IMR-90 (cell line): Measurements from ENCODE around the gene GPR157. TPM values are rescaled to one million over a fixed set of nuclear protein-coding genes. Genes with fewer than 3 reads are reported as not detected.
A peak's percentile ranks its signal among the peaks of the same experiment; 100 is the strongest.

Experiments used
- ATAC-seq: fragments of 200-7000 bp; cut with Tn5 transposase; 2 replicates; pipeline ENCODE4 v1.9.1; 2020; ENCODE audit warnings: low read depth, mild to moderate bottlenecking, moderate library complexity
- BruUV-seq: library from RNA; stranded (reverse); fragments of 400-500 nt; replicated peaks from 2 replicates; lab custom pipeline; 2021; lab: Mats Ljungman, UMichigan
- CTCF ChIA-PET: fragments of 300-600 bp; formaldehyde crosslinking; extraction: SDS; loops from one replicate; lab custom pipeline; 2021; ENCODE audit warnings: antibody characterized with exemption; lab: Yijun Ruan, JAX
- POLR2A ChIA-PET: fragments of 300-600 bp; sonication (Branson Sonifier 250); formaldehyde crosslinking; loops from one replicate; lab custom pipeline; 2022; ENCODE audit warnings: antibody characterized with exemption; ENCODE audit not compliant: unreplicated experiment; lab: Charles Lee
- DNase-seq: peaks from one replicate; pipeline ENCODE4 v3.0.0; 2013
- H2AFZ ChIP-seq: replicated peaks from 2 replicates; pipeline ENCODE3; 2013; ENCODE audit warnings: low read length, mild to moderate bottlenecking; ENCODE audit not compliant: poor library complexity
- H2AK5ac ChIP-seq: 2 replicates; pipeline ENCODE4 v1.6.1; 2013; ENCODE audit warnings: low read depth, low read length, inconsistent platforms
- H2AK9ac ChIP-seq: replicated peaks from 2 replicates; pipeline ENCODE3; 2013; ENCODE audit warnings: mild to moderate bottlenecking, low read depth, low read length, moderate library complexity; ENCODE audit not compliant: poor library complexity
- H2BK120ac ChIP-seq: 2 replicates; pipeline ENCODE4 v1.6.1; 2013; ENCODE audit warnings: low read depth, low read length, inconsistent platforms
- H2BK15ac ChIP-seq: 3 replicates; pipeline ENCODE4 v1.6.1; 2013; ENCODE audit warnings: low read depth, low read length, inconsistent platforms
- H2BK20ac ChIP-seq: 2 replicates; pipeline ENCODE4 v1.6.1; 2013; ENCODE audit warnings: low read depth, mild to moderate bottlenecking, inconsistent platforms, low read length, moderate library complexity
- H2BK5ac ChIP-seq: 2 replicates; pipeline ENCODE4 v1.6.1; 2013; ENCODE audit warnings: mild to moderate bottlenecking, low read depth, low read length, inconsistent platforms; ENCODE audit not compliant: poor library complexity, severe bottlenecking
- H3K14ac ChIP-seq: replicated peaks from 2 replicates; pipeline ENCODE4 v1.6.1; 2013; ENCODE audit warnings: low read depth, low read length, inconsistent platforms
- H3K18ac ChIP-seq: 2 replicates; pipeline ENCODE4 v1.6.1; 2013; ENCODE audit warnings: low read depth, low read length, control low read depth
- H3K23ac ChIP-seq: 2 replicates; pipeline ENCODE4 v1.6.1; 2013; ENCODE audit warnings: low read depth, low read length, inconsistent platforms
- H3K27ac ChIP-seq: 2 replicates; pipeline ENCODE4 v1.5.1; 2013; ENCODE audit warnings: mild to moderate bottlenecking, control low read depth, low read length; ENCODE audit not compliant: insufficient read depth
- H3K27me3 ChIP-seq: 2 replicates; pipeline ENCODE4 v1.6.1; 2013; ENCODE audit warnings: low read length; ENCODE audit not compliant: control insufficient read depth, insufficient read depth
- H3K36me3 ChIP-seq: 2 replicates; pipeline ENCODE4 v1.6.1; 2013; ENCODE audit warnings: low read length, mixed read lengths; ENCODE audit not compliant: control insufficient read depth, insufficient read depth
- H3K4ac ChIP-seq: 2 replicates; pipeline ENCODE4 v1.6.1; 2013; ENCODE audit warnings: low read depth, low read length, inconsistent platforms
- H3K4me1 ChIP-seq: 2 replicates; pipeline ENCODE4 v1.6.1; 2013; ENCODE audit warnings: low read length, mixed read lengths; ENCODE audit not compliant: control insufficient read depth, insufficient read depth
- H3K4me2 ChIP-seq: 2 replicates; pipeline ENCODE4 v1.6.1; 2013; ENCODE audit warnings: low read depth, mild to moderate bottlenecking, control low read depth, low read length, moderate library complexity
- H3K4me3 ChIP-seq: 2 replicates; pipeline ENCODE4 v1.5.1; 2013; ENCODE audit warnings: low read depth, mild to moderate bottlenecking, control low read depth, low read length, moderate library complexity; ENCODE audit not compliant: insufficient read depth
- H3K56ac ChIP-seq: 2 replicates; pipeline ENCODE4 v1.6.1; 2013; ENCODE audit warnings: low read length, inconsistent platforms; ENCODE audit not compliant: insufficient read depth; ENCODE audit errors: extremely low read depth
- H3K79me1 ChIP-seq, 2 experiments: 2 replicates each; pipeline ENCODE4 v1.6.1; 2013; ENCODE audit warnings: low read length in 2 of 2, inconsistent platforms in 1 of 2, low read depth in 1 of 2
- H3K9ac ChIP-seq: 2 replicates; pipeline ENCODE4 v1.6.1; 2013; ENCODE audit warnings: low read depth, low read length, control low read depth
- H3K9me1 ChIP-seq: 2 replicates; pipeline ENCODE4 v1.6.1; 2013; ENCODE audit warnings: low read length, inconsistent platforms; ENCODE audit not compliant: insufficient read depth
- H3K9me3 ChIP-seq: 2 replicates; pipeline ENCODE4 v1.6.1; 2013; ENCODE audit warnings: low read length; ENCODE audit not compliant: control insufficient read depth, insufficient read depth
- H4K20me1 ChIP-seq: 2 replicates; pipeline ENCODE4 v1.6.1; 2013; ENCODE audit warnings: low read length, inconsistent platforms; ENCODE audit not compliant: insufficient read depth
- H4K5ac ChIP-seq: 2 replicates; pipeline ENCODE4 v1.6.1; 2013; ENCODE audit warnings: mild to moderate bottlenecking, low read depth, low read length, control low read depth
- H4K8ac ChIP-seq, 2 experiments: 2 replicates each; pipeline ENCODE4 v1.6.1; 2013; ENCODE audit warnings: low read depth in 2 of 2, low read length in 2 of 2, control low read depth in 1 of 2, inconsistent platforms in 1 of 2
- H4K91ac ChIP-seq: 2 replicates; pipeline ENCODE4 v1.6.1; 2013; ENCODE audit warnings: low read depth, low read length, inconsistent platforms; ENCODE audit not compliant: insufficient read depth
- BHLHE40 ChIP-seq: fragments of 150-350 bp; IDR thresholded peaks from 2 replicates; pipeline ENCODE4 v1.6.1; 2016; ENCODE audit warnings: mild to moderate bottlenecking, low read depth, low read length
- ELK1 ChIP-seq: fragments of 150-350 bp; IDR thresholded peaks from 2 replicates; pipeline ENCODE4 v1.6.1; 2016; ENCODE audit warnings: low read depth, mild to moderate bottlenecking, low read length, moderate library complexity, borderline replicate concordance
- FOS ChIP-seq: fragments of 150-350 bp; IDR thresholded peaks from 2 replicates; pipeline ENCODE4 v1.6.1; 2016; ENCODE audit warnings: low read depth, low read length
- MAFK ChIP-seq: IDR thresholded peaks from 2 replicates; pipeline ENCODE4 v1.6.1; 2012; ENCODE audit warnings: low read depth, low read length, improper control_type of control experiment
- POLR2A ChIP-seq: IDR thresholded peaks from 2 replicates; pipeline ENCODE4 v1.6.1; 2012; ENCODE audit warnings: mild to moderate bottlenecking, low read depth, low read length
- SMC3 ChIP-seq: fragments of 150-350 bp; IDR thresholded peaks from 2 replicates; pipeline ENCODE4 v1.6.1; 2016; ENCODE audit warnings: low read depth, mild to moderate bottlenecking, antibody characterized with exemption, low read length, moderate library complexity
- WGBS, 2 experiments: methylation state at CpG; one replicate each; pipeline versions ENCODE4 v1.1.5 to v1.1.7; 2013; ENCODE audit warnings: missing lambda C conversion rate in 2 of 2; ENCODE audit not compliant: insufficient read length in 1 of 2; ENCODE audit errors: extremely low coverage in 2 of 2; 5-methylcytosine and 5-hydroxymethylcytosine counted together
- dilution Hi-C: fragments of 300-500 bp; cut with HindIII; formaldehyde crosslinking; loops from one replicate; pipeline ENCODE4 v1.14.3; 2018; ENCODE audit warnings: low sequenced_read_pairs; ENCODE audit not compliant: unreplicated experiment
- in situ Hi-C: fragments of 300-500 bp; cut with MboI; formaldehyde crosslinking; loops from 3 replicates; pipeline ENCODE4 v1.14.3; 2019; ENCODE audit warnings: low sequenced_read_pairs, inconsistent platforms, mixed read lengths
- intact Hi-C: fragments of 100-400 bp; cut with micrococcal nuclease; formaldehyde crosslinking; loops from 2 replicates; pipeline ENCODE4 v1.10.0; 2022
- polyA plus RNA-seq, 3 experiments: library from polyadenylated mRNA; depleted of rRNA; stranded (reverse); fragments of >200 nt; gene quantifications; 2 replicates each; pipeline ENCODE4 v1.2.3, GENCODE V29; 2012; ENCODE audit warnings: low replicate concordance in 1 of 3
- total RNA-seq: library from RNA; depleted of rRNA; stranded (reverse); fragments of >200 nt; gene quantifications from 2 replicates; pipeline ENCODE4 v1.2.3, GENCODE V29; 2012
- TF ChIP-seq, protein P1 (sequence below): fragments of 150-350 bp; IDR thresholded peaks from 2 replicates; pipeline ENCODE4 v1.6.1; 2017; ENCODE audit warnings: mild to moderate bottlenecking, antibody characterized with exemption, low read length, low read depth

GPR157 gene
- total and polyA plus RNA-seq, 2 of the 4 experiments (the other 2 are of a cell fraction): 1.8 to 2.7 TPM

DNA sequence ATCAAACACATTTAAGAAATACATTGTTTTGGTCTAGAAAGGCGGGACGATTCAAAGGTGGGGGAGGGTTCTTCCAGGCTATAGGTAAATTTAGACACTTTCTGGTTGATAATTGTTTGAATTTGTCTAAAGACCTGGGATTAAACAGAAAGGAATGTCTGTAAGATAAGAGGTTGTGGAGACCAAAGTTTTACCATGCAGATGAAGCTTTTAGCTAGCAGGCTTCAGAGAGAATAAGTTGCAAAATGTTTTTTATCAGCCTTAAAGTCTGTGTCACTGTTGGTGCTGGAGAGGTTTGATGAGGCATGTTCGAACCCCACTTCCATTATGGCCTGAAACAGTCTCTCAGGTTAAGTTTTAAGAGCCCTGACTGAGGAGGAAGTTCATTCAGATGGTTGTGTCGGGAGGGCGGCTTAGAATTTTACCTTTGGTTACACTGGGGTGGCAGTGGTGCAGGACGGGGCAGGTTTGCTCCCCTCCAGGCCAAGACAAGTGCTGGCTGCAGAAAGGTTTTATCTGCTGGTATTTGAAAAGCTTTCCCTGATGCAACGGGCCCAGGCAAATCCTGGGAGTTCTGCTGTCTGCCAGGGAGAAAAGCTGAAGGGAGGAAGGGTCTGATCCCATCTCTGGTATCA, 43.5 kb downstream of the GPR157 start:
- dilution Hi-C loops: no loop called here
- H3K4me2 ChIP-seq: no peak overlapping the region
- H3K27ac ChIP-seq: no peak overlapping the region
- H2AK9ac ChIP-seq: no peak overlapping the region
- peaks cover 17% of the 10 kb centered on the region for H3K27me3 ChIP-seq
- no peaks in the 10 kb centered on the region for H3K36me3 ChIP-seq
- H3K23ac ChIP-seq: no peak overlapping the region
- no peak overlapping the region for H3K4ac ChIP-seq
- no peak overlapping the region for H3K9ac ChIP-seq
- no peak overlapping the region; the same call in 1 of the 2 replicates for H3K56ac ChIP-seq
- intact Hi-C loops: no loop called here
- POLR2A ChIA-PET: no interaction called here
- no peak overlapping the region for H4K91ac ChIP-seq
- DNase-seq (no peak), ATAC-seq (peak; percentile 56)
- BruUV-seq: no TSS peak
- CTCF ChIA-PET: no interaction called here
- H4K5ac ChIP-seq: no peak overlapping the region
- TF ChIP-seq, protein P1, sequence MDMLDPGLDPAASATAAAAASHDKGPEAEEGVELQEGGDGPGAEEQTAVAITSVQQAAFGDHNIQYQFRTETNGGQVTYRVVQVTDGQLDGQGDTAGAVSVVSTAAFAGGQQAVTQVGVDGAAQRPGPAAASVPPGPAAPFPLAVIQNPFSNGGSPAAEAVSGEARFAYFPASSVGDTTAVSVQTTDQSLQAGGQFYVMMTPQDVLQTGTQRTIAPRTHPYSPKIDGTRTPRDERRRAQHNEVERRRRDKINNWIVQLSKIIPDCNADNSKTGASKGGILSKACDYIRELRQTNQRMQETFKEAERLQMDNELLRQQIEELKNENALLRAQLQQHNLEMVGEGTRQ: no peak
- TF ChIP-seq MAFK: no peak
- no peak for TF ChIP-seq FOS
- TF ChIP-seq BHLHE40: no peak
- TF ChIP-seq POLR2A: no peak
- TF ChIP-seq SMC3: no peak
- no peak for TF ChIP-seq ELK1
- in situ Hi-C loops: no loop called here
- no peak overlapping the region for H2BK120ac ChIP-seq
- no peak overlapping the region for H2AFZ ChIP-seq
- no peaks in the 10 kb centered on the region for H4K20me1 ChIP-seq
- 100% methylated on average over 1 of the region's 7 CpGs; no CpG with 5 or more reads in 1 of the 2 experiments for WGBS, 2 experiments
- H3K14ac ChIP-seq: no peak overlapping the region
- H4K8ac ChIP-seq: no peak overlapping the region
- H3K9me1 ChIP-seq: no peaks in the 10 kb centered on the region
- no peak overlapping the region for H2BK15ac ChIP-seq
- peaks cover 8% of the 10 kb centered on the region for H3K4me1 ChIP-seq
- no peak overlapping the region for H2AK5ac ChIP-seq
- H3K79me1 ChIP-seq: no peaks in the 10 kb centered on the region
- H3K4me3 ChIP-seq: no peak overlapping the region
- no peak overlapping the region for H2BK20ac ChIP-seq
- H2BK5ac ChIP-seq: no peak overlapping the region
- peaks cover 6% of the 10 kb centered on the region for H3K9me3 ChIP-seq
- no peak overlapping the region for H3K18ac ChIP-seq
